HG03354 (cell line): Measurements from ENCODE around the gene PRR7.

Experiments
- ATAC-seq: cut with Tn5 transposase; IDR thresholded peaks from one replicate; pipeline ENCODE4 v1.9.1; 2021; ENCODE audit warnings: mild to moderate bottlenecking; ENCODE audit not compliant: unreplicated experiment, poor library complexity, severe bottlenecking

Gene PRR7

DNA sequence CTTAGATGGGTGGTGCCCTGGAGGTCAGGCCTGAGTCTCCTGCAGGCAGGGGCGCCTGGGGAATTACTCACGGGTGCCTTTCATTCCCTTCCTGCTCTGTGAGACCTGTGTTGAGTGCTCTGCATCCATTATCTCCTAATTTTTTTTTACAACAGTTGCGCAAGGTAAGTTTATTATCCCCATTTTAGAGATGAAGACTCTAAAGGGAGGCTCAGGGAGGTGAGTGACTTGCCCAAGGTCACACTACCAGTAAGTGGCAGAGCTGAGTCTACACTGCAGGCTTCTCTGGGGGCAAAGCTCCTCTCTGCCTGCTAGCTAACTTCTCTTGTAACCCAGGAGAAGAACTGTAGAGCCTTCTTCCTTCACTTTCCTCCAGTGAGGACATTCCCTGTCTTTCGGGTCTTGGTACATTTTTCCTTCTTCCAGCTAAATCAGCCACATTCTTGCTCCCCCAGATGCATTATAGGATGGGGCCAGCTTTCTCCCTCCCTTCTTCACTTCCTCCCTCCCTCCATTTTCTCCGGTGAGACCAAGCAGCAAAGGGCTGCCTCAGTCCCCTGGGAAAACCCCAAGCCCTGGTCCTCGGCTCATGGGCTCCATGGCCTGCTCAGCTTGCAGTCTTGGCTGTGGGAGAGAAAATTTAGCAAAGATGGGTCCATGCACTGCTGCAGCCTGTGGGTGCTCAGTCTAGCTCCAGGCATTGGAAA lies 1.8 kb downstream of the PRR7 start:
- ATAC-seq = no peak

DNA sequence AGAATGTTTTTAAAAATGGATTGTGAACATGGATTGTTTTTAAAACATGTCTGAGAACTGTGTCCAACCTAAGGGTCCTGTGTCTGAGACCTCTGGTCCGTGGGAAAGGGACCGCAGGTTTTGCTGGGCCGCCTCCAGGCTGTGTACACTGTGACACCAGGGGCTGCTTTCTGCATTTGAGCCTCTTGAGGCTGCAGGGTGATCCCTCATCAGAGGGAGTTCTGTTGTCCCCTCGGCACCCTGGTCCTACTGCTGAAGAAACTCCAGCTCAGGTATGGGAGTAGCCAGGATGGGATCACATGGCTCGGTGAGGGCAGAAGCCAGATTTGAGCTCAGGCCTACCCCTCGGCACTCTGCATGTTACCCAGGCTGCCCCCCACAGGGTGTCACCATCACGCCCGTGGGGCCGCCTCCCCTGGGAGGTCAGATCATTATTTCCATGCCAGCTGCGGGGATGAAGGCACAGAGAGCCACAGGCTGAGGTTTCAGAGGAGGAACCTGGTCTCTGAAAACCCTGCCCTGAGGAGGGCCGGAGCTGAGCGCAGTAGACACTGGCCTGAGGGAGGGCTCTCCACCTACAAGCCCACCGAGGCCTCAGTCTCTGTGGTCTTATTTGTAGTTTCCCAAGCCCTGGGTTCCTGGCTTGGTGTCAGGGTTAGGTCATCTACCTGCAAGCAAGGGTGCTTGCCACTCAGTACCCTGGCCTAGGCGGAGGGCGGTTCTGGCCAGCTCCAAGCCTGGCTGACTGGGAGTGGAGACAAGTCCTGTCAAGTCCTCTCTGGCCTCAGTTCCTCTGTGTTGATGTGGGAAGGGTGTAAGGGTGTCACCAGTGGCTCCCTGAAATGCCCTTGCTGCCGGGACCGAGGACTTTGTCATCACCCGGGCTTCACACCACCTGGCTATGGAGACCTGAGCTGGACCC lies 2.8 kb downstream of the PRR7 start:
- ATAC-seq = no peak

DNA sequence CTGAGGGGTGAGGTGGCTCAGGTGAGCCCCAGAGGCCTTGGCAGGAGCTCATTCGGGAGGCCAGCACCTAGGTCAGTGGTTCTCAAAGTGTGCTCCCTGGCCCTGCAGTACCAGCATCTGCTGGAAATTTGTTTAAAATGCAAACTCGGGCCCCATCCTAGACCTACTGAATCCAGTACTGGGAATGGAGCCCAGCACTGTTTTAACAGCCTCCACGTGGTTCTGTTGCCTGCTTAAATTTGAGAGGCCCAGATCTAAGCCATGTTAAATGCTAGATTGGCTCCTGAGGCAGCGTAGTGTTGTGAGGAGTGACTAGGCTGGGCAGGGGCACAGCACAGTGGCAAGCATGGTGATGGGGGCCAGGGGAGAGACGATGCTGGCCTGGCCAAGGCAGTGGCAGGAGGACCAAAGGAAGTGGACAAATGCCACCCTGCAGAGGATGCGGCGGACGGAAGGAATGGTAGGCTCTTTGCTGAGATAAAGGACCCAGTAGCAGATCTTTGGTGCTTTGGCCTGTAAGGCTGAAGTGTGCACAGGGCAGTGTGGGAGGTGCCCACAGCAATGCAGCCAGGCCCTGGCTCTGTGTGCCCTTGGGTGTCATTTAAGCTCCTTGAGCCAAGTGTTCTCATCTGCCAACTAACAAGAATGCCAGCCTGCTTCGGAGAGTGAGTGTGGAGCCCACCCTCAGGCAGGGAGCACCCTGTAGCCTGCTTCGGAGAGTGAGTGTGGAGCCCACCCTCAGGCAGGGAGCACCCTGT lies 4.2 kb downstream of the PRR7 start:
- no peak for ATAC-seq

DNA sequence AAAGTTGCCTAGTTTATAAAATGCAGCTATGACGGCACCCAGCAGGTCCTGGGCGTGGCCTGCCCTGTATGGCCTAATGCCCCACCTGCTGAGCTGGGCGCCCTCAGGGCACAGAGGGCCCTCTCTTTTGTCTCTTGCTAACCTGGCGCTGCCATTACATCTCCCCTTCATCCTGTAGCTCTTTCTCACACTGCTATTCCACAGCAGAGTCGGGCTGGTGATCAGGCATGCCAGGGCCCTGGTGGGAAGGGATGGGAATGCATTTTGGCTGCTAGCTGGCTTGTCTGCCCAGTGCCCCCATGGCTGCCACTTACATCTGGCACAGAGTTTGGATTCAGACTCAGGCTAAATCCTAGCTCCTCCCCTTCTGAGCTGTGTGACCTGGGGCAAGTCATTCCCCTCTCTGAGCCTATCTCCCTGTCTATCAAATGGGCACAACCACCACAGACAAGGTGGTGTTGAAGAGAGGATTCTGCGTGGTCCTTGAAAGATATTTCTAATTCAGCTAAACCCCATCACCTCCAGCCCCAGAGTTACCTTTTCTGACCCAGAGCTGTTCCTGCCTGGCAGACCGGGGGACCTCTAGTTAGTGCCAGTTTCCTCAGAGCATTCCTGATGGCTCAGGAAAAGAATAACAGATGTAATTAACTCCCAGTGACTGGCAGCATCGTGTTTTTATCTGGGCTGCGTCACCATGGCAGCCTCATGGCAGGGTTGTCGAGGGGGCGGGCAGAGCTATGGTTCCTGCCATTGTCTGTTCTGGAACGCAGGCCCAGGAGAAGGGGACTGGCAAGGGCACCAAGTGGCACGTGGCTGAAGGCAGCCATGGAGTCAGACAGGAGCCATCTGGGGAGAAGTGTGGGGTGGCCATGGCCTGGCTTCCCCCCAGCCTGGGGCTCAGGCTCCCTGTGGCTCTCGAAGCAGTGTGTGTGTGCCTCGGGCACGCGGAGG lies 6.3 kb downstream of the PRR7 start:
- no peak for ATAC-seq

DNA sequence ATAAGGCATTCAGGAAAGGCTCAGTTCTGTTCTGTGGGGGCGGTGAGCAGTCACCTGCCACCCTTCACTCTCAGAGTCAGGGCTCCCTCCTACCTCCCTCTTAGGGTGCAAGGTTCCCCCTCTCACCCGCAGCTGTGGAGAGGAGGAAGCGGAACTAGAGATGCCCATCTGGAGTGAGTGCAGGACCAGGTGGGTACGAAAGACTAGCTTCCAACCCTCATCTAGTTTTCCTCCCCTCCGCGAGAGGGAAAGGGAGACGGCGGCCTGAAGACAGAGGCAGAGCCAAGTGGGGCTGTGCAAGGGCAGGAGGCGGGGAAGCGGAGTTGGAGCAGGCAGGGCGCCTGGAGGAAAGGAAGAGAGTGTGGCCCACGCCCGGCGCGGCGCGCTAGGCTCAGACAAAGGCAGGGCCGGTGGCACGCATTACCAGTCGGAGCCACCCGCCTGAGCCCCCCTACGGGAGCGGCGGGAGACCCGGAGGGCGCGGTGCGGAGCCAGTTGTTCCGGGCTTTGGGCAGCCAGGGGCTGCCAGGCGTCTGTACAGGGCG lies 7.3 kb downstream of the PRR7 start:
- peak; percentile 2 for ATAC-seq

DNA sequence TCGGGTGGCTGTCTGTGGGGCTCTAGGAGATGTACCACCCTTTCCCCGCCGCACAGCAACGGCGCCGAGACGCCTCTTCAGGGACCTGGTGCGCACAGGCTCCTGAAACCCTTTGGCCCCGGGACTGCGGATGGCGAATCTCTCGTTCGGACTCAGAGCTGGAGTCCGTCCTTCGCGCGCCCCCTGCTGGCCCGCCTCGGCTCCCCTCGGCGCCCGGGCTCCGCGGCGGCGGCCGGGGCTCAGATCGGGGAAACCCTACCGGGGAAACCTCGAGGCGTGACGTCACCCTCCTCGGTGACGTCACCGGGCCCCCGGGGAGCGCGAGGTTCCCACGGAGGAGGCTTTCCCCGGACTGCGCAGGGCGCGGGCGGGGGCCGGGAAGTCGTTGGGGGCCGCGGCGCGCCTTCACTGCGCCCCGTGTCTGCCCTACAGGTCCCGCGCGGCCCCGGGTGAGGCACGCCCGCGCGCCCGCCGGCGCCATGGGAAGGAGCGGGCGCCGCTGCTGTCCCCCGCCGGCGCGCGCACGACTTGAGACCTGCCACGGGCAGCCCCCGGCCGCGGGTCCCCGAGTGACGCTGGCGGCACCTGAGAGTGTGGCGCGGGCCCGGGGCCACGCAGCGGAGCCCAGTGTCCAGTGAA lies 7.9 kb downstream of the PRR7 start:
- ATAC-seq = peak; percentile 50

DNA sequence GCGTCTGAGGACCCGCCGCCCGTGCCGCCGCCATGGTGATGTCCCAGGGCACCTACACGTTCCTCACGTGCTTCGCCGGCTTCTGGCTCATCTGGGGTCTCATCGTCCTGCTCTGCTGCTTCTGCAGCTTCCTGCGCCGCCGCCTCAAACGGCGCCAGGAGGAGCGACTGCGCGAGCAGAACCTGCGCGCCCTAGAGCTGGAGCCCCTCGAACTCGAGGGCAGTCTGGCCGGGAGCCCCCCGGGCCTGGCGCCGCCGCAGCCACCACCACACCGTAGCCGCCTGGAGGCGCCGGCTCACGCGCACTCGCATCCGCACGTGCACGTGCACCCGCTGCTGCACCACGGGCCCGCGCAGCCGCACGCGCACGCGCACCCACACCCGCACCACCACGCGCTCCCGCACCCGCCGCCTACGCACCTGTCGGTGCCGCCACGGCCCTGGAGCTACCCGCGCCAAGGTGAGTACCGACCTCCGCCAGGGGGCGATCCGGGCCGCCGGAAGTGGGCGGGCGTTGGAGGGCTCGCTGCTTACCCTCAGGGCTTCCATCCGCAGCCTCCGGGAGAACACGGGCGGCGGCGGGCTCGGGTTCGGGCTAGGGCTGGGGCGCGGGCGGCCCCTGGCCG lies 8.5 kb downstream of the PRR7 start:
- ATAC-seq = peak; percentile 55

DNA sequence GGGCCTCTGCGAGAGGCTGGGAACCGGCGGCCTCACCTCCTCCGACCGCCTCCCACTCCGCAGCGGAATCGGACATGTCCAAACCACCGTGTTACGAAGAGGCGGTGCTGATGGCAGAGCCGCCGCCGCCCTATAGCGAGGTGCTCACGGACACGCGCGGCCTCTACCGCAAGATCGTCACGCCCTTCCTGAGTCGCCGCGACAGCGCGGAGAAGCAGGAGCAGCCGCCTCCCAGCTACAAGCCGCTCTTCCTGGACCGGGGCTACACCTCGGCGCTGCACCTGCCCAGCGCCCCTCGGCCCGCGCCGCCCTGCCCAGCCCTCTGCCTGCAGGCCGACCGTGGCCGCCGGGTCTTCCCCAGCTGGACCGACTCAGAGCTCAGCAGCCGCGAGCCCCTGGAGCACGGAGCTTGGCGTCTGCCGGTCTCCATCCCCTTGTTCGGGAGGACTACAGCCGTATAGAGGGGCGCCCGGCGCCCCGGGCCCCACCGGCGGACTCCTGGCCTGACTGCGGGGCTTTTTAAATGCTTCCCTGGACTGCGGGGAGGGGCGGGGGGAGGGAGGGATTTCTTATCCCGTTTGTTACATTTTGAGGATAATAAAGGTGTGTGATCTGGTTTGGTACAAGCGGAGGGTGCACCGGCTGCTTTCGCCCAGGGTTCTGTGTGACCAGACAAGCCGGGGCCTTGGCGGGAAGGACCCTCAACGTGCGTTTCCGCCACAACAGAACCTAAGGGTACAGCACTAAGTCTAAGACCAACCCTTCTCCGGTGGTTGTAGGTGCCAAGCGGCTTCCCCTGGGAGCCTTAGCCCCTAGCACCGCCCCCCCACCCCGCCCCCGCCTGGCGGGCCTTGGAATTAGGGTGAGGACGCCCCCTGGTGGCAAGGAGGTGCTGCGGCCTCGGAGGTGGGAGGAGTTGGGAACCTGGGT lies 9.3 kb downstream of the PRR7 start:
- peak; percentile 24 for ATAC-seq

DNA sequence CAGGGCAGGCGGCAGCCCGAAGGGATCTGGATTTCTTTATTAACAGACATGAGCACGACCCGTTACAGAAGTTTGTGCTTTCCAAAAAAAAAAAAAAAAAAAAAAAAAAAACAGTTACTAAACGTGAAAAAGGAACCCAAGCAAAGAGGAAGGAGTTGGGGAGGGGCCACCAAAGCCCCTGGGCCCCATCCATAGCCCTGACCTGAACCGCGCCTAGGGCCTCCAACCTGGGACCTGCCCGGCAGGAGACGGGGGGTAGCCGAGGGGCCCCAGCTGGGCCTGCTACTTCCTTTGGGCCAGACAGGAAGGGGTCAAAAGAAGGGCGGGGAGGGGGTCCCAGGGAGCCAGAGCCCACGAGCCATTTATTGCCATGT lies 10.0 kb downstream of the PRR7 start:
- no peak for ATAC-seq

DNA sequence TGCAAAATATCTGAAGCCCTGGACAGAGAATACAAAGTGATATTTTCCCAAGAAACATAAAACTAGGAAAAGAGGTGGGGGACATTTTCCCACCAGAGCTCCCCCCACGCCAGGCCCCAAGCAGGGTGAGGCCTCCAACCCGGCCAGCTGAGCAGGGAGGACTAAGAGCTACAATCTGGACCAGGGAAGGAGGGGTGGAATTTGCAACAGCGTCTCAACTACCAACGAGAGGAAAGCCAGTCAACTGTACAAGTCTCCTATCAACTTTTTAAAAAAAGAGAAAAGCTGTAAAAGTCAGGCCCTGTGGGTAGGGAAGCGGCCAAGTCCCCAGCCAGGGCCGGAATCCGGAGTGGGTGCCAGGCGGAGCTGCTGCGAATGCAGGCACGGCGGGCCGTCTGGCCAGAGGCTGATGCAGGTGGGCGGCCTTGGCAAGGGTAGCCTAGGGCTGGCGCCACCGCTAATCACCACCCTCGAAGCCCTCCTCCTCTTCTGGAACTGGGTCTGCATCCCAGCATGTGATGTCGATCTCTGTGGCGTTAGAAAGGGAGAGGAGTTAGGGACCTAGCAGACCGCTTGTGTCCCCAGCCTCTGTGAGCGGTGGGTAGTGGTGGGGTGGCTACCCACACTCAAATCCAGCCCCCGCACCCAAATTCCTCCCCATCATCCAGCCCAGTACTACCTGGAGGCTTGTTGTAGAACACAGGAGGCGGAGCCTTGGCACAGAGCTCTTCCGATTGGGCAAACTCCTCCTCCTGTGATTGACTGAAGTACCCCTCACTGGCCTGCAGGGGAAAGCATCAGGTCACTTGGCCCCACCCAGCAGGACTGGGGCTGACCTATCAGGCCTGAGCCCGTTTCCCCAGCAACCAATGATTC lies 10.6 kb downstream of the PRR7 start:
- peak; percentile 54 for ATAC-seq

DNA sequence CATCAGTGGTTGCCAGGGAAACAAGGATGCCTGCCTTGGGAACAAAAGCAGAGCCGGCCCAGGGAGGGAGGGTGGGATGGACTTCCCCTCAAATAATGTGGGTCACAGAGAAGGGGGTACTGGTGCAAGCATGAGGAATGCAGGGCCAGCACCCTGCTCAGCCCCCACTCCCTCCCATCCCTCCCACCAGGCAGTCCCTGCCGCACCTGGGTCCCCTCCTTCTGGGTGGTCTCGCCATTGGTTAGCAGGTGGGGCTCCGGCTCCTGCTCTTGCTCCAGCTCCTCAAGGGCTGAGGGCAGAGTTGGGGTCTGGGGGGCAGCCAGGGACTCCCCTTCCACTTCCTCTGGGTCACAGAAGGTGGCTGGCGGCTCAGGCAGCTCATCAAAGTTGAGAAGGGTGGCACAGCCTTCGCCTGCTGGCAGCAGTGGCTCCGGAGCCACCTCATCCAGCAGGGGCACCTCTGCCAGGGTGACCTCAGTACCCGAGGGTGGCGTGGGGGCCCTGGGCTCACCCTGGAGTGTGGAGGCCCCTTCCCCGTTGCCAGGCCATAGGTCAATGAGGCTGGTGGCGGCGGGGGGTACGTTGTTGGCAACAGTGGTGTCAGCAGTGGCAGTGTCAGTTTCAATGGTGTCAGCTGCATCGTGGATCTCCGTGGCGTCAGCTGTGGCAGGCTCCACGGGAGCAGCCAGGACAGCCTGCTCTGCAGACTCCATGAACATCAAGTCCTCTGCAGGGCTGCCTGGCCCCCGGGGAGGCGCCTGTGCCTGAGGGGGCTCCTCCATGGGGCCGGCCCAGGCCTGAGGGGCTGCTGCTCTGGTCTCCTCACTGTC lies 11.5 kb downstream of the PRR7 start:
- no peak for ATAC-seq

DNA sequence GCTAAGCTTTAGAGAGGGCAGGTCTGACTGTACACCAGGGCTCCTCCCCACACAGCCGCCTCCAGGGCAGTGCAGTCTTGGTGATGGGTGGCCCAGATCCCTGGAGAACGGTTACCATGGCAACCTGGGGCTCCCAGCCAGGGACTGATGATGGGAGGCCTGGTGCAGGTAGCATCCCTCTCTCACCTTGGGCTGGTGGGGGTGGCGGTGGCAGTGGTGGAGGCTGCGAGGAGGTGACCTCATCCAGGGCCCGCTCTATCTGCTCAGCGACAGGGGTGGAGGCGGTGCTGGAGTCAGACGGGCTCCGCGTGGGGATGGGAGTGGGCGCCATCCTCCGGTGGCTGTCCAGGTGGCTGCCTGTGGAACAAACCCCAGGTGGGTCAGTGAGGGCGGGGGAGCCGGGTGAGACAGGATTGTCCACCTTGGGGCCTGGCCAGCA lies 12.3 kb downstream of the PRR7 start:
- no peak for ATAC-seq

DNA sequence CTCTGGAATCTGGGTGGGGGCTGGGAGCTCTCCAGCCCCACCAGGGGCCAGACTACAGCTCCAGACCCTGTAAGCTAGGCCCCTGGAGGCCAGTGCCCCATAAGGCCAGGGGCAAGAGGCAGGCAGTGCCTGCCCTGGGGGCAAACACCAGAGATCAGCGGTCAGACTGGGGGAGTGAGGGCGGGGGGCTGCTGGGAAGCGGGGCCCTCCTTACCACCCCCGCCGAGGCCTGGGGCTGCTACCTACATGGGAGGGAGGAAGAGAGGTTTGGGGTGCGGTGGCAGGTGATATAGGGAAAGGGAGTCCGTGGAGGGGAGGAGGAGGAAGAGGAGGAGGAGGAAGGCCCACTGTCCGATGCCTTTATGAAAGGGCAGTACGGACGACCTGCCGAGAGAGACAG lies 12.7 kb downstream of the PRR7 start:
- ATAC-seq = no peak

DNA sequence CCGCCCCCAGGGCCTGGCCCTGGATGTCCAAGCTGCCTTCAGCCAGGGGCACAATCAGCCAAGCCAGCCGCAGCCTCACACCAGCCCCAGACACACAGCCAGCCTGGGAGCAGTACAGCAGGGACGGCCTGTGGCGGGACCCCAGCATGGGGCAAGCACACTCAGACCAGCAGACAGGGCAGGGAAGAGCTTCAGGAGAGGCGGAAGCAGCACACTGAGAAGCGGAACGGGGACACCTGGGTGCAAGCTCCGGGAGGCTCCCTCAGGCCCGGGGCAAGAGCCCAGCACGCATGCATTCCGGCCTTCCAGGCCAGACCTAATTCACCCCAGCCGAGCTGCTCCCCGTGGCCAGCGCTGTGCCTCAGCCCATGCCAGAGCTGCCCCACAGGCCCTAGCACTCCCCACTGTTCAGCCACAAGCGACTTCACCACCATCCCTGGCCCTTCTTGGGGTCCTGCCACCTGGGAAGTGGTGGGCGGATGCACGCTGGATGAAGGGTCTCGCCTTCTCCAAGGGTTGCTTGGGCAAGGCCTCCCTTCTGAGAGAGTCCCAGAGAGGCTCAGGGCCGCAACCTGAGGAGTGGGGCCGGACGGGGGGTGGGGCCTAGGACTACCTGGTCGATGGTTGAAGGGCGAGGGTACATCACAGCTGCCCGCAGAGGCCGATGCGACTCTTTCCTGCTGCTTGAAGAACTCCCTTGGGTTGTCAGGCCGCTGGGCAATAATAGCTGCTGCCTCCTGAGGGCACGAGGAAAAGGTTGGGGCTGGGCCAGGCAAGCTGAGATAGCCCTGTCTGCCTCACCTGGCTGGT lies 13.4 kb downstream of the PRR7 start:
- ATAC-seq = no peak
